Gastrocnemius medialis (tissue), 4 donors: ENCODE measurements around the gene OSBP2.

Source experiments
- CTCF ChIP-seq, 5 experiments: fragments of 450-650 bp in 3 of 5; fragments of 200-600 bp in 2 of 5; sonication (generic) in 2 of 5; IDR thresholded peaks in 4 of 5; conservative IDR thresholded peaks in 1 of 5; 1 replicate in 4 of 5; 2 replicates in 1 of 5; pipeline ENCODE4 v1.5.1; 2016 to 2019; ENCODE audit warnings: antibody characterized with exemption in 5 of 5, mild to moderate bottlenecking in 3 of 5, moderate library complexity in 3 of 5
- POLR2A ChIP-seq, 2 donors: fragments of 450-650 bp; IDR thresholded peaks; one replicate each; pipeline ENCODE4 v1.6.1; 2017; ENCODE audit warnings: antibody characterized with exemption in 2 of 2, mild to moderate bottlenecking in 2 of 2, moderate library complexity in 2 of 2

- TF ChIP-seq POLR2A (IDR thresholded peaks at IDR 0.05) (no peak), CTCF (IDR thresholded peaks at IDR 0.05 in 4 of 5, conservative IDR thresholded peaks at IDR 0.05 in 1 of 5) (no peak)
Observed at GRCh38 chr22:30673136-30673535, 21.5 kb upstream of the OSBP2 start.
